Measurements from ENCODE around the gene RABEP2. TPM values are rescaled to one million over a fixed set of nuclear protein-coding genes. Genes with fewer than 3 reads are reported as not detected.
"Not testable (repeated sequence)": the region's sequence is repeated elsewhere in the genome, so short reads cannot be mapped to it uniquely, and the experiment has no call there.

The RABEP2 gene
- total RNA-seq, 4 donors from 2014 or later, result 66.7 to 108 (median 81.5) TPM

DNA sequence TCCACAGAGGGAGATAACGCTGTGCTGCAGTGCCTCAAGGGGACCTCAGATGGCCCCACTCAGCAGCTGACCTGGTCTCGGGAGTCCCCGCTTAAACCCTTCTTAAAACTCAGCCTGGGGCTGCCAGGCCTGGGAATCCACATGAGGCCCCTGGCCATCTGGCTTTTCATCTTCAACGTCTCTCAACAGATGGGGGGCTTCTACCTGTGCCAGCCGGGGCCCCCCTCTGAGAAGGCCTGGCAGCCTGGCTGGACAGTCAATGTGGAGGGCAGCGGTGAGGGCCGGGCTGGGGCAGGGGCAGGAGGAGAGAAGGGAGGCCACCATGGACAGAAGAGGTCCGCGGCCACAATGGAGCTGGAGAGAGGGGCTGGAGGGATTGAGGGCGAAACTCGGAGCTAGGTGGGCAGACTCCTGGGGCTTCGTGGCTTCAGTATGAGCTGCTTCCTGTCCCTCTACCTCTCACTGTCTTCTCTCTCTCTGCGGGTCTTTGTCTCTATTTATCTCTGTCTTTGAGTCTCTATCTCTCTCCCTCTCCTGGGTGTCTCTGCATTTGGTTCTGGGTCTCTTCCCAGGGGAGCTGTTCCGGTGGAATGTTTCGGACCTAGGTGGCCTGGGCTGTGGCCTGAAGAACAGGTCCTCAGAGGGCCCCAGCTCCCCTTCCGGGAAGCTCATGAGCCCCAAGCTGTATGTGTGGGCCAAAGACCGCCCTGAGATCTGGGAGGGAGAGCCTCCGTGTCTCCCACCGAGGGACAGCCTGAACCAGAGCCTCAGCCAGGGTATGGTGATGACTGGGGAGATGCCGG lies 7.5 kb upstream of the RABEP2 start:
- TF ChIP-seq EP300 (IDR thresholded peaks at IDR 0.05), result no peak
- no peak for TF ChIP-seq CTCF (IDR thresholded peaks at IDR 0.05)
- no peak for TF ChIP-seq POLR2A (IDR thresholded peaks at IDR 0.05)
- TF ChIP-seq POLR2AphosphoS5 (IDR thresholded peaks at IDR 0.05), result no peak
- peaks cover 3% of the 10 kb centered on the region for H3K4me1 ChIP-seq
- no peak overlapping the region for H3K4me3 ChIP-seq
- no peaks in the 10 kb centered on the region for H3K36me3 ChIP-seq
- H3K27ac ChIP-seq, result no peak overlapping the region
- WGBS, result 91% methylated on average over 20 of the region's 20 CpGs
- no peaks in the 10 kb centered on the region for H3K27me3 ChIP-seq
- H3K9me3 ChIP-seq, result no peaks in the 10 kb centered on the region
- DNase-seq (ENCODE audit: low spot score in 2 of 2), result no peak

- Histone ChIP-seq H3K9me3 (no peaks in the 10 kb centered on the region), H3K36me3 (no peaks in the 10 kb centered on the region), H3K27me3 (no peaks in the 10 kb centered on the region), H3K27ac (no peak within 1 kb of the TSS), H3K4me3 (no peak within 1 kb of the TSS), H3K4me1 (peaks cover 3% of the 10 kb centered on the region)
- DNase-seq (ENCODE audit: low spot score in 2 of 2), result no peak
- 94% methylated on average over 10 of the region's 10 CpGs for WGBS
- TF ChIP-seq POLR2AphosphoS5 (IDR thresholded peaks at IDR 0.05) (no peak), EP300 (IDR thresholded peaks at IDR 0.05) (no peak), POLR2A (IDR thresholded peaks at IDR 0.05) (no peak), CTCF (IDR thresholded peaks at IDR 0.05) (no peak)
Measured at GRCh38 chr16:28931801-28932225, 6.8 kb upstream of the RABEP2 start, which contains the start of gene CD19. TSS of gene CD19 (plus strand) at chr16:28931971. CDS start at chr16:28932001, 30 bp downstream.

GRCh38 chr16:28930652-28931051 lies 5.6 kb upstream of the RABEP2 start:
- 97% methylated on average over 3 of the region's 3 CpGs for WGBS
- Histone ChIP-seq H3K4me3 (no peak overlapping the region), H3K4me1 (peaks cover 5% of the 10 kb centered on the region), H3K27me3 (no peaks in the 10 kb centered on the region), H3K36me3 (no peaks in the 10 kb centered on the region), H3K27ac (no peak overlapping the region), H3K9me3 (no peaks in the 10 kb centered on the region)
- TF ChIP-seq POLR2AphosphoS5 (IDR thresholded peaks at IDR 0.05), result no peak
- DNase-seq (ENCODE audit: low spot score in 2 of 2), result no peak

- WGBS, result 82% methylated on average over 3 of the region's 3 CpGs
Measured at GRCh38 chr16:28930203-28930602, 5.2 kb upstream of the RABEP2 start.

GRCh38 chr16:28927815-28928214 lies 2.8 kb upstream of the RABEP2 start:
- Histone ChIP-seq H3K27ac (no peak overlapping the region), H3K4me3 (no peak overlapping the region), H3K9me3 (no peaks in the 10 kb centered on the region), H3K4me1 (peaks cover 18% of the 10 kb centered on the region), H3K36me3 (no peaks in the 10 kb centered on the region), H3K27me3 (no peaks in the 10 kb centered on the region)
- DNase-seq (ENCODE audit: low spot score in 2 of 2), result no peak
- WGBS, result 89% methylated on average over 1 of the region's 1 CpG
- TF ChIP-seq POLR2A (IDR thresholded peaks at IDR 0.05) (no peak), EP300 (IDR thresholded peaks at IDR 0.05) (no peak), POLR2AphosphoS5 (IDR thresholded peaks at IDR 0.05) (no peak), CTCF (IDR thresholded peaks at IDR 0.05) (no peak)

More at GRCh38 chr16:28930203-28930602, 5.2 kb upstream of the RABEP2 start:
- Histone ChIP-seq H3K36me3 (no peaks in the 10 kb centered on the region), H3K4me1 (peaks cover 5% of the 10 kb centered on the region), H3K9me3 (no peaks in the 10 kb centered on the region), H3K4me3 (no peak overlapping the region), H3K27me3 (no peaks in the 10 kb centered on the region), H3K27ac (no peak overlapping the region)
- no peak for TF ChIP-seq CTCF (IDR thresholded peaks at IDR 0.05)
- no peak for TF ChIP-seq POLR2AphosphoS5 (IDR thresholded peaks at IDR 0.05)
- TF ChIP-seq POLR2A (IDR thresholded peaks at IDR 0.05), result no peak
- no peak for TF ChIP-seq EP300 (IDR thresholded peaks at IDR 0.05)
- DNase-seq (ENCODE audit: low spot score in 2 of 2), result no peak

GRCh38 chr16:28926284-28926683 lies 1.2 kb upstream of the RABEP2 start:
- WGBS, result 53% methylated on average over 2 of the region's 2 CpGs
- H3K4me1 ChIP-seq, result peaks cover 18% of the 10 kb centered on the region
- not testable (repeated sequence) for H3K27me3 ChIP-seq; H3K9me3 ChIP-seq; H3K36me3 ChIP-seq; DNase-seq (ENCODE audit: low spot score in 2 of 2)
- H3K4me3 ChIP-seq, result peak overlapping the region; percentile 70
- H3K27ac ChIP-seq, result peak overlapping the region; percentile 95
